Measurements from ENCODE around the gene RAP1GAP2.
"Not testable (repeated sequence)": the region's sequence is repeated elsewhere in the genome, so short reads cannot be mapped to it uniquely, and the experiment has no call there.

Gene RAP1GAP2

GRCh38 chr17:2967515-2967914, 171.3 kb downstream of the RAP1GAP2 start:
- no peak for DNase-seq (ENCODE audit: low spot score)

GRCh38 chr17:2971851-2972250, 175.6 kb downstream of the RAP1GAP2 start:
- no peak for DNase-seq (ENCODE audit: low spot score)

GRCh38 chr17:2972749-2973148, 176.5 kb downstream of the RAP1GAP2 start:
- DNase-seq (ENCODE audit: low spot score), result no peak

GRCh38 chr17:2974347-2974746, 178.1 kb downstream of the RAP1GAP2 start:
- DNase-seq (ENCODE audit: low spot score), result no peak

GRCh38 chr17:2975469-2975958, 179.3 kb downstream of the RAP1GAP2 start:
- no peak for DNase-seq (ENCODE audit: low spot score)

GRCh38 chr17:2977157-2977556, 180.9 kb downstream of the RAP1GAP2 start:
- no peak for DNase-seq (ENCODE audit: low spot score)

- no peak for DNase-seq (ENCODE audit: low spot score)
Measured at GRCh38 chr17:2978116-2978515, 181.9 kb downstream of the RAP1GAP2 start.

GRCh38 chr17:2978991-2979390, 182.8 kb downstream of the RAP1GAP2 start:
- no peak for DNase-seq (ENCODE audit: low spot score)

- DNase-seq (ENCODE audit: low spot score), result no peak
Measured at GRCh38 chr17:2980211-2980903, 184.1 kb downstream of the RAP1GAP2 start.

GRCh38 chr17:2980904-2981246, 184.6 kb downstream of the RAP1GAP2 start:
- DNase-seq (ENCODE audit: low spot score), result no peak

- DNase-seq (ENCODE audit: low spot score), result no peak
Measured at GRCh38 chr17:2981325-2981724, 185.1 kb downstream of the RAP1GAP2 start.

- peak; percentile 83 for DNase-seq (ENCODE audit: low spot score)
Measured at GRCh38 chr17:2982854-2983253, 186.6 kb downstream of the RAP1GAP2 start.

GRCh38 chr17:2983255-2983654, 187.0 kb downstream of the RAP1GAP2 start:
- DNase-seq (ENCODE audit: low spot score), result no peak

GRCh38 chr17:2985318-2985717, 189.1 kb downstream of the RAP1GAP2 start:
- no peak for DNase-seq (ENCODE audit: low spot score)

GRCh38 chr17:2986925-2987324, 190.7 kb downstream of the RAP1GAP2 start:
- no peak for DNase-seq (ENCODE audit: low spot score)

GRCh38 chr17:2989396-2989795, 193.2 kb downstream of the RAP1GAP2 start:
- DNase-seq (ENCODE audit: low spot score), result not testable (repeated sequence)

GRCh38 chr17:2989855-2990254, 193.6 kb downstream of the RAP1GAP2 start:
- DNase-seq (ENCODE audit: low spot score), result no peak

GRCh38 chr17:2990396-2990795, 194.2 kb downstream of the RAP1GAP2 start:
- DNase-seq (ENCODE audit: low spot score), result no peak

GRCh38 chr17:2991396-2992180, 195.3 kb downstream of the RAP1GAP2 start:
- not testable (repeated sequence) for DNase-seq (ENCODE audit: low spot score)

- no peak for DNase-seq (ENCODE audit: low spot score)
Measured at GRCh38 chr17:2994441-2994840, 198.2 kb downstream of the RAP1GAP2 start.

- DNase-seq (ENCODE audit: low spot score), result no peak
Measured at GRCh38 chr17:2995377-2995776, 199.1 kb downstream of the RAP1GAP2 start.

- no peak for DNase-seq (ENCODE audit: low spot score)
Measured at GRCh38 chr17:2995886-2996809, 199.9 kb downstream of the RAP1GAP2 start.
